K562 (cell line): Measurements from ENCODE around the gene RUSC1.

Source experiments
- CREM ChIP-seq: IDR thresholded peaks from 2 replicates; pipeline ENCODE4 v1.6.1; 2014; ENCODE audit warnings: antibody characterized with exemption, low read depth
- RERE ChIP-seq: sonication (generic); formaldehyde crosslinking; IDR thresholded peaks from 2 replicates; pipeline ENCODE4 v1.8.0; 2023; ENCODE audit warnings: missing genetic modification reagents, mild to moderate bottlenecking, borderline replicate concordance

GRCh38 chr1:155326020-155326526 is 5.4 kb downstream of the RUSC1 start:
- TF ChIP-seq CREM (no peak), RERE (CRISPR knock-in tag) (no peak)
